HG02885 (cell line): Measurements from ENCODE around the gene LINS1.
"Not testable (repeated sequence)": the region's sequence is repeated elsewhere in the genome, so short reads cannot be mapped to it uniquely, and the experiment has no call there.

Source experiments
- ATAC-seq: cut with Tn5 transposase; IDR thresholded peaks from one replicate; pipeline ENCODE4 v1.9.1; 2021; ENCODE audit warnings: mild to moderate bottlenecking; ENCODE audit not compliant: unreplicated experiment, poor library complexity

LINS1 gene

DNA sequence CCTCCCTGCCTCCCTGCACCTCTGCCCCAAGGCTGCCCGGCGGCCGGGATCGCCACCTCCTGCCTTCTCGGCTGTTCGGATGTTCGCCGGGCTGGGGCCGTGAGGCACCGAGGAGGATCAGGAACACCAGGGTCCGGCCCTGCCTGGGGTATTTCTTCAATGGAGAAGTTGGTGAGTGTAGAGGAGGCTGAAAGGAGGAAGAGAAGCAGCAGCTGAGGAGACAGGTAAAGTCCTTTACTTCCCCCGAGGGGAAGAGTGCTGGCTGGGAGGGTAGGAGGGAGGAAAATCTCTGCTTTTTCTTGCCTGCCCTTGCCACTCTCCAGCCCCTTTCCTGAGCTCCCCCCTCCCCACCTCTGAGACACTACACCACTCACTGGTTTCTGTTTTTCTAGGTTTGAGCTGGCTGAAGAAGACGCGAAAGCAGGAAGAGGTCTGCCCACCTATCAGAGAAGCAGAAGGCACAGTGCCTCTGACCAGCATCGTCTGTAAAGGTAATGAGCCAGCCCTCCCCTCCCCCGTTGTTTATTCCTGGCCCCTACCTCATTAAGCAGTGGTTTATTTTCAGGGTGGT lies 924 bp upstream of the LINS1 start:
- ATAC-seq: peak; percentile 40

DNA sequence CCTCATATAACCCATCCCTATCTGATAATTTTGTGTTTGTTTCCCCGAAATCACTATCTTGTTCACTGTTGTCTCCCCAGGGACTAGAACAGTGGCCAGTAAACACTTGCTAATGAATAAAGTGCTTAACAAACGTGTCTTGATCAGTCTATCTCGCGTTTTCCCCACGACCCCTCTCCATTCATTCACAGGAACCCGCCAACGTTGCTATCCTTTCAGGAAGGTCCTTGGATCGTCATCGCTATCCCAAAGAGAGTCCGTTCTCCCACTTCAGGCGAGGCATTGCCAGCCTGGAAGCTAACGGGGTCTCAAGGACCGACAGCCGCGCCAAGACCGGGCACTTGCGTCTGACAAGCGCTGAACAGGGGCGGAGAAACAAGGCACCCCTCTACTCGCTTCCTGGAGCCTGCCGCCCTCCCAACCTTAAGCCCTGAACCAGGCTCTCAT lies 344 bp downstream of the LINS1 start:
- ATAC-seq: peak; percentile 9

DNA sequence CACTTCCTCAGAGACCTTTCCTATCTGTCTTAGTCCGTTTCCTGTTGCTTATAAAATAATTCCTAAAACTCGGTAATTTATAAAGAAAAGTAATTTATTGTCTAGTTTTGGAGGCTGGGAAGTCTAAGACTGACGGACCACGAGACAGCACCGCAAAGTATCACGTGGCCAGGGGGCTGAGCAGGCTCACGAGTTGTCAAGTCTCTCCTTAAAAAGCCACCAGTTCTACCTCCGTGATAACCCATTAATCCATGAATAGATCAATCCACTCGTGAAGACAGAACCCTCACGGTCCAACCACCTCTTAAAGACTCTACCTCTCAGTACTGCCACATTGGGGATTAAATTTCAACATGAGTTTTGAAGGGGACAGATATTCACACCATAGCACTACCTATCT lies 821 bp downstream of the LINS1 start:
- ATAC-seq: no peak

DNA sequence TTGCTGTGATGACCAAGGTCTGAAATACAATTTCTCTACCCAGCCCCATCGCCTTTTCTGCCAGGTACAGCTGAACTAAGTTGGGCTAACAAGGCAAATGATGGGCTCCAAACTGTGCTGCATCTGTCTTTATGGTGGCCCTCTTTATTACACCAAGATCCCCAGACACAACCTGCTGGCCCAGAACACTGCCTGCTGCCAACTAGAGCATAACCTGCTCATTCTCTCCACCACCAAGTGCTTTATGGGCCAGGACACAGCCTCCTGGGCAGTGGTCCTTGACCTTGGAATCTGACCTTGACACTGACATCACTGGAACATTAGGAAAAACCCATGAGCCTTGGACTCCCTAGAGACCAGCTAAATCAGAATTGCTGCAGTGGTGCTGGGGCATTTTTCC lies 3.3 kb downstream of the LINS1 start:
- no peak for ATAC-seq

DNA sequence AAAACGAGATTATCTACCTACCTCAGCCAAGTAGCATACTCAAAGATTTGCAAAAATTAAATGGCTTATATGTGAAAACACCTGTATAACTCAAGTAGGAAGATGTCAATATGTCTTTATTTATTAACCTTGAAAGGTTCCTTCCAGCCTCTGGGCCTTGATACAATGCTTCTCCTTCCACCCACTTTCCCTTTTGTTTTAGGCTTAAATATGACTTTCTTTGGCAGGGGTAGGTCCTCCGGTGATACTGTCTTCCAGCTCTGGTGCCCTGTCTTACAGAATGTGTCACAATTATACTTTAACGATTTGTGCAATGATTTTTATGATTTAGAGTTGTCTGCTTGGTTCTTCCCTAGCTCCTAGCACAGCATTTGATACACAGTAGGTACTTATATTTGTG lies 4.1 kb downstream of the LINS1 start:
- no peak for ATAC-seq

DNA sequence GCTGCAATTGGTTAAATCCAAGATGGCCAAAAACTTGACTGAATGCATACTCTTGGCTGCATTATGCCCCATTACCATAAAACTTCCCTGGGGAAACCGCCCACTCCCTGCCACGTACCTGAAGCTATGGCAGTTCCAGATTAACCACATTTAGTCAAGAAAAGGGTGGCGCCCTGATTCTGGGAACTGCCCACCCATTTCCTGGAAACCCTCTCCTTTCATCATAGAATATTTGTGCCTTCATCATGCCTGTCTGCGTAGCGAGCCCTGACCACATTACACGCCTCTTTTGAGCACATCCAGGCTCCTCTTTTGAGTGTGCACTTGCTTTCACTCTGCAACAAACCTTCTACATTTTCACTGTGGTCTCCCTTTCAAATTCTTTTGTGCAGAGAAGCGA lies 5.2 kb downstream of the LINS1 start:
- peak; percentile 84 for ATAC-seq

DNA sequence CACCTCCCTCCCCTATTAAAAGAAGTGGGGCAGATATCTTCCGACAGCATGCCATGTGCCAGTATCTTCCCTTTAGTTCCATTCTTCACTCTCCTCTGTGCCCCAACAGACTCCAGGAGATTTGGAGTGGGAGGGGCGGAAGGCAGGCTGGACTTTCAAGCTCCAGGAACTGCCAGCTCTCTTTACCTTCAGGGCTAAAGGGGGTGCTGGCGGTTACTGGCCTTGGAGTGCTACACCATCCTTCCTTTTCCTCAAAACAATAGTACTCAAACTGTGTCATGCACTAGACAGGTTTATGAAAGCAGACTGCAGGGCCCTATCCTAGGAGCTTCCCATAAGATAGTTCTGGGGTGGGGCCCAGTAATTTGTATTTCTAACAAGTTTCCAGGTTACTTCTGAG lies 6.0 kb downstream of the LINS1 start:
- ATAC-seq: no peak

DNA sequence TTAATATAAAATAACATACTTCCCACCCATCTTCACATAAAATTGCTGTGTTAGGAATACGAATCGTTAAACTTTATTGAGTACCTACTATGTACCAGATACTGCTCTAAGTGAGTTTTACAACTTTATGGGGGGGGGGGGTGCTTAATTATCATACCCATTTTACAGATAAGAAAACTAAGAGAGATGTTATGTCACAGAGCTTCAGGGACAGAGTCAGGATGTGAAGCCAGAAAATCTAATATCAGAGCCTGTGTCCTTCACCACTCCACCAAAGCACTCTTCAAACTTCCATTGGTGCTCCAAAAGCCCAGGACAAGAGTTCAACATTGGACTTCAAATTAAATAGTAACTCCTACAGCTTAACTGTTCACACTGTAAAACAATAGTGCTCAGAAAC lies 8.6 kb downstream of the LINS1 start:
- ATAC-seq: no peak

DNA sequence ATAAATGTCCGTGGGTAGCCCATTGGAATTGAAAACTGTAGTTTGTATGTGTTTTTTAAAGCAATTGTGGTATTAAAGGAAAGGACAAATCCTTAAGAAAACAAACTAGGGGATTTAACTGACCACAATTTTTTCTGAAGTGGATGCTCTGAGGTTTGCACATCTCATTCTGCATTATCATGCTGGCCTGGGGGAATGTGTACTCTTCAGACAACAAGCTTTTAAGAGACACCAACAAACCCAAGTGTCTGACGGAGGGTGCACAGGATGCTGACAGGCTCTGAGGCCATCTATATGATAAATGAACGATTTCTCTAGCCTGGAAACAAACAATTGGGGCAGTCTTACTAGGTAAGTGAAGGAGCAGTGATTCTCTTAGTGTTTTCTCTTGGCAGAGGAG lies 9.1 kb downstream of the LINS1 start:
- no peak for ATAC-seq

DNA sequence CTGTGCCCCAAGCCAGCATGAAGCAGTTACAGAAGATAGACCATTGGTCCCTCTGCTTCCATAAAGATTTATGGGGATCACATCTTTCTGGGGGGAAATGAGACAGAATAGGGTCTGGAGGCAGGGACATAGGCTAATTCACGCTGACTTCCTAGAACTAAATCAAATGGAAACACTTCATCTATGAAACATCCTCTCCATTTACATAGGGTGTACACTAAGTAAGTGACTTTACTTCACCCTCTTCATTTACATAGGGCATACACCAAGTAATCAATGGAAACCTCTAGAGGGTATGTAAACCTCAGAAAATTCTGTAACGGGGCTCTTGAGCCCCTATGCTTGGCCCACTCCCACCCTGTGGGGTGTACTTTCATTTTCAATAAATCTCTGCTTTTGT lies 10.1 kb downstream of the LINS1 start:
- ATAC-seq: no peak

DNA sequence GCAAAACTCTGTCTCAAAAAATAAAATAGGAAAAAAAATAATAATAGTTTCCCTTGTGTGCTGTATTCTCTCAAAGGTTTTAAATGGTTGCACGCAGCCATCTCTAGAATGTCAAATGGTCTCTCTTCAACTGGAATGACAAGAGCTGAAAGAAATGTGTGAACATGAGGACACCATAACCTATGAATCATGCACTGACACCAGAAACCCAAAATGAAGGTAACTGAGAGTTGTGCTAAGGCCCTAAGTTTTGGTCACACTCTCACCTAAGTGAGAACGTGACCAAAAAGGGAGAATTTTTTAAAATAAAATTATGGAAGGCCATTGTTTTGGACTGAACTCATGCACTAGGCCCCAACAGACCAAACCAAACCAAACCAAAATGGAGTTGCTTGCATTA lies 10.8 kb downstream of the LINS1 start:
- not testable (repeated sequence) for ATAC-seq

DNA sequence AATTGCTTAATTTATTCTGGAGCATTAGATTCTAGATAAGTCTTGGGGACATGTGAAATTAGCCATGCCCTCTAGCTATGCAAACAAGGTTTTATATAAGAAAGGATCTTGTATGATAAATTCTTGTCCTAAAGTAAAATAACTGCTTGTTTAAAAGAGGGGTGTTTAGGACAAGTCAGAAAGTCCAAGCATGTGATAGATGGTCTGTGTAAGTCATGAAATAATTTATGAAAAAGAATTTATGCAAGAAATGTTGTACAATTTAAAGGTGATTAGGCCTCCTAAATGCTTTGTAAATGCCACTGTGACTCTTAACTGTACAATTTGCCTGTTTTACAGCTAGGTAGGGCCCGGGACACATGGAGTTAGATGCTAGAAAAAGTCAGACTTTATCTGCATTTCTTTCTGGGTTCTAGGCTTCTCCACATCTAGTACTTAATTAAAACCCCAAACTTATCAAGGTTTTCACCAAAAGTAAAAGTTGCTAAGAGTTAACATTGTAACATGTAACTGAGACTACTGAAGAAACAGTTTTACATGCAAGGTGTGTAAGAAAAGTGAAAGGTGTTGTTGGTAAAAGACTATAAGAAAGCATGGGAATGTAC lies 13.2 kb downstream of the LINS1 start:
- ATAC-seq: no peak

DNA sequence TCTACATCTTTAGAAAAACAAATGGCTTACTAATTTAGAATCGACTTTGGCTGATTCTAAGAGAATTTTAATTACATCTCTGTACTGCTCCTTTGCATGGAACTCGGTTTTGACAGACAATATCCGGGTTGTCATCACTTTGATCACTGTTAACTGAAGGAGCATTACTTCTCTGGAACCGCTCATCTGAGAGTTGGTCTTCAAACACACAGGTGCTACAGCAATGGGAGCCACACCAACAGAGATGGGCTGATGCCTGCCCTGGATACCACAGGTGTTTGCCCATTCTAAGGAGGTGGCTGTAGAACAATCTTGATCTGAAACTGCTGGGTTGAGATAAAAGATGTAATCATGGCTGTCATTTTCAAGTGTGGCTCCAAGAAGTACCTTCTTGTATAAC lies 21.6 kb downstream of the LINS1 start:
- no peak for ATAC-seq

DNA sequence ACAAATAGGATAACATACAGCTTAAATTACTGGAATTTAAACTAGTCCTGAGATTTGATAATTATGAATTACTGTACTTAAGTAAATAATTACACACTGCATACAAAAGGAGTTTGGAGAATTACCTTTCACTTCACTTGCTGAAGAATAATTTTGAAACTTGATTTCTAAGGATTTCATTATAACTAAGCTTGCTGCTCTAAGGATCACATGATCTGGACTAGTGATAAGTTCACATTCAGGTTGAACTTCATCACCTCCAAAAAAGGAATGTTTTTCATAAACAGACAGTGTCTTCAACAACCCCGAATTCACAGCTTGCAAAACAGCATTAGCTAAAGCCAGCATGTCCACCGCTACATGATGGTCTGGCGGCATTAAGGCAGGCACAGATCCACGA lies 28.5 kb downstream of the LINS1 start:
- ATAC-seq: no peak

DNA sequence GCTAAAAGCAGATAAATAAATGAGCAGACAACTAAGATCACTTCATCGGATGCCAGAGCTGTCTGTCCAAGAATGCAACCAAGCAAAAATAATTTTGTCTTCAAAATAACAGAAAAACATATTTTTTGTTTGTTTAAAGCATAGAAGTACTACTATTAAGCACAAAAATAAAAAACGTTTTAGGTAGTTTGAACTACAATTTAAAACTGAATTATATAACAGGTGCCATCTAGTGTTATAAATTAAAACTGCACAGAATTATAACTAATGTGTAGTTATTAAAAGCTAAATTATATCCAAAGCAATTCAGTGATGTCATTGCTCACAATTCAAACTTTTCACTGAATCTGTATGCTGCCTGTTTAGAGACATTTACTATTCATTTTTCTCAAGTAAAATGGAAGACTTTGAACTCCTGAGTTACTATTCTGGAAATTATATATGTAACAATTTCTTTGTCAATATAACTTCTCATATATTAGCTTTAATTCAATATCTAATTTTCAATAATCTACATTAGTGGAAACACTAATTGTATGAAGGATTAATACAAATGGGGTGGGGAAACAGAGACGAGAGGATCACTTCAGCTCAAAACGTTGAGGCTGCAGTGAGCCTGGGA lies 29.5 kb downstream of the LINS1 start:
- no peak for ATAC-seq

DNA sequence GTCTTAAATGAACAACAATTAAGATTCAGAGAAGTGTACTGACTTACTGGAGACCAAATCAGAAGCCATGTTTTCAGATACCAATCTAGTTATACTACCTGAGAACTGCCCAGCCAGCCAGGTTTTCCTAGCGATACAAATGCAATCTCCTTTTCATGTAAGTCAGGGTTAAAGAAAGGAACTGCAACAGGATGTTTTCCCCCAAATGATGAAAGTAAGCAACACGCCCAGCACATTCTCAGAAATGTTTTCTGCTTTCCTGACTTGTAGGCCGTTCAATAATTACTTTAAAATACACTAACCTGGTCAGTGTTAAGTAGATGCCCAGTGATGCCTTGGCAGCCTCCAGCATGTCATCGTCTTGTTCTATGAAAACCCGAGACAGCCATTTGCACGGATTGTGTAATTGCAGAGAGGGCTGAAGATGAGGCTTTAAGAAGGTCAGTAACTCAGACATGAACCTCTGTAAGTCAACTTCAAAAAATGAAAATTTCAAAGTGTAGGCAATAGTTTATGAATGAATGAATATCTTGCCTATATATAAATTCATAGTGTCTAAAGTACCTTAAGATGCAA lies 30.3 kb downstream of the LINS1 start:
- no peak for ATAC-seq

DNA sequence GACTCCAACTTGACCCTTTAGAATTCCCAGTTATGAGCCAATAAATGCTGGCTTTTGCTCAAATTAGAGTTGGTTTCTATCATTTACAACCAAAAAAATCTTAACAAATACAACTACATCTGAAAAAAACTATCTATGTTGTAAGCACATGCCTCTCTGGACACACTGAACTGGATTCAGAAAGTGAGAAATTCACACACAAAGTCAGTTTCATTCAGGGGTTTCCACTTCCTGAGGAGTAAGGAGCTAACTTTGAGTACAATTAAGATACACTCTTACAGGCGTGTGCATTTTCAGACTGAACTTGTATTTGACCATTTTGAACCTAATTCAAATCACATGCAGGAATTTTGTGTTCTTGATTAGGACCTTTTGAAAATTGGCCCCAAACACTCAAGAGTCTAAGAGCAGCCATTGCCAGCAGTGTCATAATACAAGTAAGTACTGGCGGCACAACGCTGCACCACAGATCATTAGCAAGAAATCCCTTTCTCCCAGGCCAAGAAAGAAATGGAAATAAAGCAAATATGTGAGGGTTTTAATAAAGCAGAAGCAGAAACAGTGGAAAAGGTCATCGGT lies 31.2 kb downstream of the LINS1 start:
- ATAC-seq: peak; percentile 74

DNA sequence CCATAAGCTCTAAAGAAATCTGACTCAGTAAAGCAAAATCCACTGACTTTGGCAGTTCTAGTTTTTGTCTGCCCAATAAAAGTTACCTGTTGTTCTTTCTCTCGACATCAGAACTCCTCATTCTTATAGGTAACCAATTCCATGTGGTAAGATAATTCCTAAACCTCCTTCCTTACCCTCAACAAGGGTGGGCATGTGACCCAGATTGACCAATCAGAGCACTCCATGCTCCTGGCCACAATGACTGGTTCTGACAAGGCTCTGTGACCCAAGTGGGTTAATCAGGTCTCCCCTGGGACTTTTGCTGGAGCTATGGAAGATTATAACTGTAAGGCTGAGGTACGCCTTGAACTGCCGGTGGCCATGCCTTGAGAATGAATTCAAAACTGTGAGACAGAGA lies 31.7 kb downstream of the LINS1 start:
- ATAC-seq: peak; percentile 11

DNA sequence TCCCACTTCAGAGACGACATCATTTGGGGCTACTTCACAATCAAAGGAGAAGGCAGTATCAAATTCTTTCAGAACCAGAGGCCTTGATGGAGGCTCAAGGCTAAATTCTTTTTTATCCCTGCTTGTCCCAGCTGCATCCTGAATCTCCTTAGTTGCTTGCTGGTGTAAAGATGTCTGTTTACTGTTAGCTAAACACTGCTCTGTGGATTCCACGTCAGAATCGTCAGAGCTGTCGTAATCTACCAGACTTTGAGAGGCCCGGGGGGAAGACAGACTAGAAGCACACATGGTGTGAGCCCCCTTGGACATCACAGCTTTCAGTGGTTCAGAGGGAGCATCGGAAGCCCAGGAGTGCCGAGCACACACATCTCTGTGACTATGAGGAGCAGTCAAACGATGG lies 32.6 kb downstream of the LINS1 start:
- ATAC-seq: no peak

DNA sequence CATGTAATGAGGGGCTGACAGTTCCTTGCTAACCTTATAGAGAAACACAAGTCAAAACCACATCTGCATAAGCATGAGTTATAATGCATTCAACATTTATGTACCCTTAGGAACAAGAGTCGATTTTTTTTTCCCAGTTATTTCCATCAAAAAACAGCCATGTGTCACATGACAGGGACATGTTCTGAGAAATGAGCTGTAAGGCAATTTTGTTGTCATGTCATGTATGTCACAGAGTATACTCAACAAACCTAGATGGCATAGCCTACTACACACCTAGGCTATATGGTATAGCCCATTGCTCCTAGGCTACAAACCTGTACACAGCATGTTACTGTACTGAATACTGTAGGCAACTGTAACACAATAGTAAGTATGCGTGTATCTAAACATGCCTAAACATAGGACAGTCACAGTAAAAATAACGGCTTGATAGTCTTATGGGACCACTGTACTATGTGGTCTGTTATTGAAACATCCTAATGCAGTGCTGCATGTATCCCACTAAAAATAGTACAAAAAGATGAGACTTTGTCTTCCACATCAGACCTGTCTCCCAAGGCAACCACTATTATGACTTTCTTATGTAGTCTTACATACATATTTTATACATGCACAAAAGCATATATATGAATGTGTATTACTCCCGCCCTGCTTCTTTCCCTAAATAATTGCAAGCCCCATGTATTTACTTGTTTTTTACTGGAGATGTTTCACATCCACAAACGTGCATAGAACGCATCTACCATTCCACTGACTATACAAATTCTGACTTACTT lies 34.9 kb downstream of the LINS1 start:
- ATAC-seq: no peak

DNA sequence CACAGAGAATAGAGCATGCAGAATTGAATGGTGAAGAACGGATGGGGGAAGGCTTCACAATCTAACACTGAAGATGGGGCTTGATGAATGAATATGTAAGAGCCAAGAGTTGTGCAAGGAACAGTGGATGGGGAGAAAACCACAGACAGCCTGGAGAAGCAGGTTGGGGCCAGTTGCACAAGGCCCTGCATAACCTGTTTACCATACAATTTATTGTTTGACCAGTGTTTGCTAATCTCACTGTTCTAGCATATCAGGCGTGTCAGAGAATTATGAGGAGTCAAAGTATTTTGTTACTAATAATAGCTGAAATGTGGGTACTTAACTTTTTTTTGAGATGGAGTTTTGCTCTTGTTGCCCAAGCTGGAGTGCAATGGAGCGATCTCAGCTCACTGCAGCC lies 36.4 kb downstream of the LINS1 start:
- ATAC-seq: no peak
